GM10847 (cell line): Measurements from ENCODE around the gene SYP.

ENCODE experiments used
- POLR2A ChIP-seq: IDR thresholded peaks from 2 replicates; pipeline ENCODE4 v1.6.1; 2011; ENCODE audit not compliant: insufficient read length; ENCODE audit errors: extremely low read depth

SYP gene

DNA sequence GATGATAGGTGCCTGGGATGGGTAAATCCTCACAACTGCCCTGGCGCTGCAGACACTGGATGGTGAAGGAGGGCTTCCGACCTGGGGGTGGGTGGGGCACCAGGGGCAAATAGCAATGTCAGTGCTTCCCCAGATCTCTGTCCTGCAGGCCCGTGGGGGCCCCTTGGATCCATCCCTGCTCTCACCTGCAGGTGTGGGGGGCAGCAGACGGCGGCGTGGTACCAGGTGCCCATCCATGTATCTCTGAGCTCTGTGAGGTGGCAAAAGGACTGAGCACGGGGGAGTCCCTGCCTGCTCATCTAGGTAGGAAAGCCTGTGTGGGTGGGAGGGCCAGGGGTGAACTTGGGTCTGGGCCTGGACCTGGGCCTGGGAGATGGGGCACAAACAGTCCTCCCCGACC is 6.5 kb upstream of the SYP start:
- no peak for TF ChIP-seq POLR2A

DNA sequence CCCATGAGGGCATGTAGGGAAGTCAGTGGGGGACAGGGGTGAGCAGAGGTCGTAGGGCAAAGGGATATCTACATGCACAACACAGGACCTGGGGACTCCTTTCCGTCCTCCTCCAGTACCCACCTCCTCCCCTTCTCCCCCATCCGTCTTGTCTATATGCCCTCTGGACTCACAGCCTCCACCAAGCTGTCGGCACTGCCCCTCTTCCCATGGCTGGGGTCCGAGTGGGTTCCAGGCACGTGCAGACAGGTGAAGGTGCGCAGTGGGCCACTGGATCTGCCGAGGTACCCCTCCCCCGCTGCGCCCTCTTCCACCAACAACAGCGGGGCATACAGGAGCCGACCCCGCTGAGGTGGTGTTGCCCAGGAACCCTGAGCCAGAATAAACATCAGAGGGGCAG is 5.5 kb upstream of the SYP start:
- no peak for TF ChIP-seq POLR2A

DNA sequence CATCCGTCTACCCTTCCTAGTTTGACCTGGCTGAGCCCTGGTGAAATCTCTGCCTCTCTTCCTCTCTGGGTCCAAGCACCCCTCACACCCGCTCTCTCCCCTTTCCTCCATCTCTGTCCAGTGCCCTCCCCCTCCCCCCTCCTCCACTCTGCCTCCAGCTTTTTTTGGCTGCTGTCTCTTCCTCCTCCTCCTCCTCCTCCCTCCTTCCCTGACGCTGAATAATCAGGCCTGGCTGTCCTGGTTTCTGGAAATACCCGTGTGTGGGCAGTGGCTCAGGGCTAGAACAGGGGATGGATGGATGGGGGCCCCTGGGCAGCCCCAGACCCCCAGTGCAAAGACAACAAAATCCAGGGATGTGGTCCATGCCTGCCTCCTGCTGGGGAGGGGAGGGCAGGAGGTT is 4.7 kb upstream of the SYP start:
- no peak for TF ChIP-seq POLR2A

DNA sequence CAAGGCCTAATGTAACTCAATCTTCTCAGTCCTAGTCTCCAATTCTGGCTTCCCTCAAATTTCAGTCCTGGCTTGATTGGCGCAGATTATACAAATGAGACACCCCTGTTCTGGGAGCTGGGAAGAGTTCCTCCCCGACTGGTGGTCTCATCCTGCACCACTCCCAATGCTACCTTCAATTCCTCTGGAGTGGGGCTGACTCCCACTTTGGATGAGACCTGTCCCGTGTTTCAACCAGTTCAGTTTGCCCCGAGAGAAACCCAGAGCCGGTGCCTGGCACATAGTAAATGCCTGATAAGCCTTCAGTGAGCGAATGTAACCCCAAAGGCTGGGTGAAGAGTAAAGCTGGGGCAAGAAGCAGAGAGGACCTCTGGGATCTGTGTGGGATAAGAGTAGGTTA is 4.0 kb upstream of the SYP start:
- TF ChIP-seq POLR2A, result no peak

DNA sequence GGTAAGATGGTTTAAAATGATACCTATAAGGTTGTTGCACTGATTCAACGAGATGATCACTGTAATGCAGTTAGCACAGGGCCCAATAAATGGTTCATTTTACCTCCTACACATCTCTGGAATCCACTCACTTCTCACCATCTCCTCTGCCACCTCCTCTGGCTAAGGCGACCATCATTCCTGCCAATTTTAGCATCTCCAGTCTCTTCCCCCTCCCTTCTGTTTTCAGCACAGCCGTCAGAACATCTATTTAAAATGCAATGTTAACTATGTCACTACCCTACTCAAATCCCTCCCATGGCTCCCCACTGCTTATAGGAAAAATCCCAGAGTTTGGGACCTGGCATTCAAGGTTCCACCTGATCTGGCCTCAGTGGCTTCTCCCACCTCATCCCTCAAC is 3.5 kb upstream of the SYP start:
- TF ChIP-seq POLR2A, result no peak

DNA sequence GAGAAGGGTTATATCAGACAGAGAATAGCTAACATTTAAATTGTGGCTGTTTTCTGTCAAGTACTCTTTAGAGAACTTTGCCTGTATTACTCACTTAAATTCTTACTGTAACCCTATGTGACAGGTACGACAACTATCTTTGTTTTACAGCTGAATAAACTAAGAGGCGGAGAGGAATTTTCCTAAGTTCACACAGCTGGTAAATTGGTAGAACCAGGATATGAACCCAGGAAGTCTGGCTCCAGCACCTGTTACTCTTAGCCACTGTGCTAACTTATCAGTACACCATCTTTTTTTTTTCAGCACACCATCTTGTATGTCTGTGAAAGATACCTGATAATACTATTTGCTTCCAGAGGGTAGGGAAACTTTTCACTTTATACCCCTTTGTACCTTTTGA is 2.0 kb upstream of the SYP start:
- TF ChIP-seq POLR2A, result no peak

DNA sequence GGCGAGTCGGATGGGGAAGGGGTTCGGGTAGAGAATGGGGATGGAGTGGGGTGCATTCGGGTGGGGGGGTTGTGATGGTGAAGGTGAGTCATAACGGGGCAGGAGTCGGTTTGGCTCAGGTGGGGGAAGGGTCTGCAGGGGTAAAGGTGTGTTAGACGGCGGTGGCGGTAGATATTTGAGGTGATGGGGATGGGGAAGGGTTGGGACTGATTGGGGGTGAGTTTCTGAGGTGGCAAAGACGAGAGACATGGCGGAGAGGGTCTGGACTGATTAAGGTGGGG is 738 bp downstream of the SYP start:
- no peak for TF ChIP-seq POLR2A

DNA sequence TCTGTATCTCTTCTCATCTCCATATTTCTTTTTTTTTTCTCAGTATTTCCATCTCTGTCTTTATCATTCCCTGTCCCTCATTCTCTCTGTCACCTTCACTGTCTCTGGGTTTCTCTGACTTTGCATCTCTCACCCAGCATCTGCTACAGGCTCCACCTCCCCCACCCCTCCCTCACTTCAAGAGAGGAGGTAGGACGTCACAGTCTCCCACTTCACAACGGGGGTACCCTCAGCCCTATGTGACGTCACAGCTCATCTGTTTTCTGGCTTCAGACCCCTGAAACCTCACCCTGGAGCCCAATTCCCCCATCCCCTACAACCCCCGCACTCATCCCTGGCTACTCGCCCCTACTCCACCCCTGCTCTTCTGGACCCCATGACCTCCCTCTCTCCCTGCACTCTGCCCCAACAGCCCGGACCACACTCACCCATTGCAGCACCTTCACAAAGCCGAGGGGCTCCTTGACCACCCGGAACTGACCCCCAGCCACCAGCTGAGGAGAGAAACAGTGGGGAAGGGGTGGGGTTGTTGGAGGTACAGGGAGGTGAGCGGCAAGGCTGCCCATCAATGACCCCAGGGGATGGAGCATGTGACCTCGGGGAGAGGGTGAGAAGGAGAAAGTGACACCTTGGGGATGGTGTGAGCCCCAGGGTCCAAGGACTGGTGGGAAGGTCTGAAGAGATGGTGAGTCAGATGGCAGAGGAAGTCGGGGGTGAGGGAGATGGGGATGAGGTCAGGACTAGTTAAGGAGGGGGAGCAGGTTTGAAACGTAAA is 1.3 kb downstream of the SYP start:
- TF ChIP-seq POLR2A, result no peak

DNA sequence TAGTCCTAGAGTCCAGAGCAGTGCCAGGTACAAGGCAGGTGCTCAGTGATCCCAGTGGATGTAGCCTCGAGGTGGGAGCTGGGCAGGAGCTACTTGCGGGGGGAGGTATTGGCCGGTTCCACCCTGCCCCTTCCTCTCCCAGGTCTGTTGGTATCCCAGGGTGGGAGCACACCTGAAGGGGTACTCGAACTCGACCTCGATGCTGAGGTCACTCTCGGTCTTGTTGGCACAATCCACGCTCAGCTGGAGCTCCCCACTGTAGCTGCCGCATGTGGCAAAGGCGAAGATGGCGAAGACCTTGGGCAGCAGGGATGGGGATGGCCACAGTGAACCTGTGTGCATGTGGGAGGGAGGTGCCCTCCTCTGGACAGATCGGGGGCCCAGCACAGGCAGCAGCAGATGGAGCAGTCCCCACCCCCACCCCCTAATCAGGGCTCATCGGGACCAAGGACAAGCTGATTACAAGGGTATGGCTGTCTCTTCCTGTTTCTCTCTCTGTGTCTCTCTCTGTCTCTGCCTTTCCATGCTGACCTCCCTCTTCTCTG is 2.4 kb downstream of the SYP start:
- TF ChIP-seq POLR2A, result no peak

DNA sequence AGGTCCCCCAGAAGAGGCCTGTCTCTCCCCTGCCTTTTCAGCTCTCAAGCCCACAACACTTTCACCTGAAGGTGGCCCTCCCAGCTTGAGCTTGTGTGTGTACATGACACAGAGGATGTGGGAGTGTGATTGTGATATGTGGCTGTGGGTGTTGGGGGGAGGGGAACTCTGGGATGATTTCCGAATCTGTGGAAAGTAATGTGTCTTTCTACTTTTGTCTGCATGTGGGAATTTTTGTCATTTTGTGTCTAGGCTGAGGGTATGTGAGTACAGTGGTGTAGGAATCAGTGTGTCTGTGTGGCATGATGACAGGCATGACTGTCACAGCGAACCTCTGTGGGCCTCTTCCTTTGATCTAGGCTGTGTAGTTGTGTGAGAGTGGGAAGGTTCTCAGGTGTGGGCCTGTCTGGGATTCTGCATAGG is 6.4 kb downstream of the SYP start:
- no peak for TF ChIP-seq POLR2A

DNA sequence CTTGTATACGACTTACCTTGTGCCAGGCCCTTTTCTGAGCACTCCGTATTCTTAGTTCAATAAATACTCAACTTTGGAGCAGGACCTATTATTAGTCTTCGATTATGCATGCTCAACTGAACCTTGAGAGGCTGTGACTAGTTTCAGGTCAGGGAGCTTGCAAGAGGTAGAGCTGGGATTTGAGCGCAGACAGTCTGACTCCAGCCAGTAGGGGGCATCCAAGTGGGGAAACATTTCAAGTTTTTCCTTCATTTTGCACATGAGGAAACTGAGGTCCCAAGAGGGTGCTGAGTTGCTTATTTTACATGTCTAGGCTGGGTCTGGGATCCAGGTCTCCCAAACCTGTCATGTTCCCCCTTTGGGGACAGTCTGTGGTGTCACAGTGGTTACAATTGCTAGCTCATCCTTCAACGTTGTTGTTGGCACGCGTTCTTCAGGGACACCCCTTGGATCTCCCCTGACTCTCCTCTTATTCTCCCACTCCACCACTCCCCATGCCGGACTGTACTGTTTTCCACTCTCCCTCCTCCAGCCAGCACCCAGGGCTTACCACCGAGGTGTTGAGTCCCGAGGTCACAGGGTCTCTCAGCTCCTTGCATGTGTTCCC is 7.2 kb downstream of the SYP start:
- no peak for TF ChIP-seq POLR2A

DNA sequence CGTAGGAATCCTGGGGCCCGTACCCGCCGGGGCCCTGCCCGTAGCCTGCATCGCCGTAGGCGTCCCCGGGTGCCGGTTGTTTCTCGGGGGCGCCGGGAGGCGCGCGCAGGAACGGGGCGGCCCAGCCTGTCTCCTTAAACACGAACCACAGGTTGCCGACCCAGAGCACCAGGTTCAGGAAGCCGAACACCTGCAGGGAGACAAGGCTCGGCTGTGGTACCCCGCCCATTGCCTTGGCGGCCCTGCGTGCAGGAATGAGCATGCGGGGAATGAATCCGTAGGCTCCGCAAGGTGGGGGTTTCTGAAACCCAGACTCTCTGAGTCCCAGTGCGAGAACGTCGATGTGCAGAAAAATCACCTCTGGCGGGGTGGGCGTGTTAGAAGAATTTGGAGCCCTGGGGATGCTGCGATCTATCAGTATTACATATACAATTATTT is 8.4 kb downstream of the SYP start:
- no peak for TF ChIP-seq POLR2A

DNA sequence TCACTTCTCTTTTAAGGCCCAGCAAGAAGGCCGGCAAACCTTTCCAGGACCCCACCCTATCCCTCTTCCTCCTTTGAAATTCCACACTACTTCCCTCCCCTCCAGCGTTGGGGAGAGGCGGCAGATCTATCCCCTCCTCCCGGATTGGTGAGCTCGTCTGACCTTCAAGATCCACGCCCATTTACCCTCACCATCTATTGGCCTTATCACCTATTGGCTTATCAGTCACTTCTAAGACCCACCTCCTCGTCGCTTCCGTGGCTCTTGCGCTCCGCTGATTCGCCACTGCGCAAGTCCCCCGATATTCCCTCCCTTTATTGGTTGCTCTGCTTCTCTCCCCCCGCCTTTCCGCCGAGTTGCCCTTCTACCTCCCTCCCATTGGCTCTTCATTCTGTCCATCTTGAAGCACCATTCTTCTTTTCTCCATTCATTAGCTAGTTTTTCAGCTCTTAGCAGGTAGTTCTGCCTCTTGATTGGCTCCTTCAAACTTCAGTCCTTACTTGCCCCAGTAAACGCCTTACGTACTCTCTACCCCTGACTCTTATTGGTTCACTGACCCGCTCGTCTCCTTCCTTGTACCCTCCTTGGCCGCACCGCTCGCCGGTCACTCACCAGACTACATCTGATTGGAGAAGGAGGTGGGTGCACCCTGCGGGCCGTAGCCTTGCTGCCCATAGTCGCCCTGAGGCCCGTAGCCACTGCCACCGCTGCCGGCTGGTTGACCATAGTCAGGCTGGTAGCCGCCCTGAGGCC is 9.0 kb downstream of the SYP start:
- TF ChIP-seq POLR2A, result peak; percentile 77

DNA sequence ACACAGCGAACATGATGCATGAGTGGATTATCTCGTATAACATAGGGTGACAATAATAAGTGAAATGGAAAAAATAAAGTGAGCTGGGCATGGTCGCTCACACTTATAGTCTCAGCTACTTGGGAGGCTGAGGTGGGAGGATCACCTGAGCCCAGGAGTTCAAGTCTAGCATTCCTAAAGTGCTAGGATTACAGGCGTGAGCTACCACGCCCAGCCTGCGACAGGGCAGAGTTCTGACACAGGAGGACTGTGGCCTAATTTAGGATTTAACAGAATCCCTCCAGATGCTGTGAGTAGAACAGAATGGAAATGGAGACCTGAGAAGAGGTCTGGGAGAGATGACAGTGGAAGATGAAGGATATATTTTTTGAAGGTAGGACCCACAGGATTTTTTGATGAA is 10.4 kb downstream of the SYP start:
- no peak for TF ChIP-seq POLR2A

DNA sequence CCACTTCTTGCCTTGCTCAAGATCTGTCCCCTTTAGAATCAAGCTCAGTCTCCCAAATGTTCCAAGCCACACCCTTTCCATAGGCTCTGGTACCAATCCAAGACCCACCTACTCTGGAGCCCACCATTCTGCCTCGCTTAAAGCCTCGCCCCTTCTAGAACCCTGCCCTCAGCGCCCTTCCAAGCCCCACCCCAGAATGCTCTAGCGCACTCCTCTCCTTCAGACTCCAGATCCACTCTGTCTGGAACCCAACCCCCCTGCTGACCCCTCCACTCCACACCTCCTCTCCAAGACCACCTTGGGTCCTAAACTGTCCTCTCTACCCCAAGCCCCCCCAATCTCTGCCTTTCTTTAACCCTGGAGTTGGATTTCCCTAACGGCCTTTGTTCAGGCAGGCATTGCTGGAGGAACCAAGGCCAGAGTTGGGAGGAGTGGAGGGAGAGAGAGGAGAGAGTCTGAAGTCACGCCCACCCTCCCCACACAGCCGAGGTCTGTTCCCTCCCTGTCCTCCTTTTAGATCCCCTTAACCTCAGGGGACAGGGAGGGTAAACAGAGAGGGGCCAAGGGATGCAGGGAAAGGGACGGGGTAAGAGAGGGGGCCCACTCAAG is 11.4 kb downstream of the SYP start:
- no peak for TF ChIP-seq POLR2A

DNA sequence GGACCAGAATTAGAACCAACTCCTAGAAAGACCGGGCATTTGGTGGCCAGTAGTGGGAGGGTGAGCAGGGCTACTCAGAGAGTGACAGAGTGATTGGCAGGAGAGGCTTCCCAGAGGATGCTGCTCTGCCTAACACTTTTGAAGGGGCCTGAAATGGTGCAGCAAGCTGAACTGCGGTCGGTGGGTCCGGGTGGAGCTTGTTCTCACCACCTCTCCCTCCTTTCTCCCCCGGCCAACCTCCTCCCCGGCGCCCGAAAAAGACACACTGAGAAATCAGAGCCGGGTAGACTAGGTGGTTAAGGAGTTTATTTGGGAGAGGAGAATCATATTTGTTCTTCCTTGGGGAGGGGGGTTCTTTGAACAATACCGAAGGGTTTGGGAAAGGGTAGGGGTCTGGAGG is 12.5 kb downstream of the SYP start:
- TF ChIP-seq POLR2A, result no peak
